GM18520 (cell line): ENCODE measurements around the gene VGLL2.
"Not testable (repeated sequence)": the region's sequence is repeated elsewhere in the genome, so short reads cannot be mapped to it uniquely, and the experiment has no call there.

Experiments used
- ATAC-seq: cut with Tn5 transposase; IDR thresholded peaks from one replicate; pipeline ENCODE4 v1.9.1; 2021; ENCODE audit not compliant: unreplicated experiment

Gene VGLL2

DNA sequence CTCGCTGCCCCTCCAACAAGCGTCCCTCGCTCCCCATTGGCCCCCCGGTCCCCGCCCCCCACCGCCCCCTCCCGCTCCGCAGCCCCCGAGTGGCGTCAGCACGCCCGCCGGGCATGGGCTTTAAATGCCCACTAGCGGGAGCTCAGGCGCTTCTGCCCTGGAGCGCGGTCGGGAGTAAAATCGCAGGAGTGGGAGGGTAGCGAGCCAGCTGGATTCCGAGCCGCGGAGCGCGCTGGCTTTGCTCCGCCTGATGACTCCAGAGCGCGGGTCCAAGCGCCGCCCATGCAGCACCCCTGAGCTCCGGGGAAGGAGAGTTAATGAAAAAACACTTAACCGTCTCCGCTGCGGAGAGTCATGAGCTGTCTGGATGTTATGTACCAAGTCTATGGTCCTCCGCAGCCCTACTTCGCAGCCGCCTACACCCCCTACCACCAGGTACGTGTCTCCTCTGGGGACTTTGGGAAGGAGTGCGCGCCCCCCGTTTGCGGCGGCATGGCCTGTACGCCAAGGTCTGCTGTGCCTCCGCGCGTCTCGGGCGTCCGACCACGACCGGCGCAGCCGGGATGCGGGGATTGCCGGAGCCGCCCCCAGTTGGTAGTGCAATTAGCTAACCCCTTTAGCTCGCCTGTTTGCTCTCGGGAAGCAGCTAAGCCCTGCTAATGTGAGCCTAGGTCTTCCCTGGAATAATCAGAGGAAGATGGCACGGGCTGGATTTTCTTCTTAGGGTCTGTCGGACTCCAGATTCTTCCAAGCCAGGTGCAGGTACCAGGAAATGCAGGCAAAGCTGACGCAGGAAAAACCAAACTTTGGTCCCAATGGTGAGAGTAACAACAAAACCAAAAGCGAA is at the start of gene VGLL2:
Gene VGLL2, plus strand, starts transcription at position 149 of the 847 bp plus-strand sequence. Its CDS starts 206 bp downstream, at position 355.
- ATAC-seq: no peak

GRCh38 chr6:117222861-117223260 is 42.5 kb upstream of the VGLL2 start:
- no peak for ATAC-seq

- no peak for ATAC-seq
These were observed 38.6 kb upstream of the VGLL2 start for GRCh38 chr6:117226778-117227177.

- no peak for ATAC-seq
These were observed 38.0 kb upstream of the VGLL2 start for GRCh38 chr6:117227245-117227962.

- ATAC-seq: no peak
These were observed 37.2 kb upstream of the VGLL2 start for GRCh38 chr6:117228202-117228601.

GRCh38 chr6:117229870-117230269 is 35.5 kb upstream of the VGLL2 start:
- no peak for ATAC-seq

- ATAC-seq: no peak
These were observed 33.9 kb upstream of the VGLL2 start for GRCh38 chr6:117231466-117231865.

DNA sequence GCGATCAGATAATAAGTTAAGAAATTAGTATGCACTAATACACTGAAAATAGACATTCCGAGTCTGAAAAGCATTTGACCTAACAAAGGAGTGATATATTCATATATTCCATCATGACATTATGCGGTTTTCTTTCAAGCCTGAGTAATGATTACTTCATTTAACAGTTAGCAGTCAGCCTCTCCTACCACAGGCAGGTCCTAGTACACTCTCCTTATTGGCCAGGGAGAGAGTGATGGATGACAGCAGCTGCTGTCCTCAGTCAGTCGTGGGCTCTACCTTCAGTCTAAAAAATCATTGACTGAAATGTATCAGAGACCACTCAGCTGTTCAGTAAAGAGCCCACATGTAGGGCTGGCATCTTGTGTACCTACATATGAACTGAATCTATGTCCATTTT is 33.2 kb upstream of the VGLL2 start:
- ATAC-seq: no peak

DNA sequence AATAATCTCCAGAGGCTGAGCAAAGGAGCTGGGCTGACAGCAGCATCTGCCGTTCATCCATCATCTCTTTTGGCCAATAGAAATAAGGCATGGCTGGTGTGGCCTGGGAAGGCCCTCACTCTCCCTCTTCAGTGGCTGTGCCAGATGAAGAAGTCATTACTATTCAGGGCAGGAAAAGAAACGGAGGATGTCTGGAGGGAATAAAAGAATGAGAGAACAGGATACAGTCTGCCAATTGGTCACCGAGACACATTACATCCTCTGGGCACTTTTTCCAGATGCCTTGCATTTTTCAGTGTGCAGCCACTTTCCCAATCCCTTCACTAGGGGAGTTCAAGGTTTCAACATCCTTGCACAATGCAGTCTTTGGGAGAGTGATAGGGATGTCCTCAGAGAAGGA is 32.2 kb upstream of the VGLL2 start:
- ATAC-seq: no peak

DNA sequence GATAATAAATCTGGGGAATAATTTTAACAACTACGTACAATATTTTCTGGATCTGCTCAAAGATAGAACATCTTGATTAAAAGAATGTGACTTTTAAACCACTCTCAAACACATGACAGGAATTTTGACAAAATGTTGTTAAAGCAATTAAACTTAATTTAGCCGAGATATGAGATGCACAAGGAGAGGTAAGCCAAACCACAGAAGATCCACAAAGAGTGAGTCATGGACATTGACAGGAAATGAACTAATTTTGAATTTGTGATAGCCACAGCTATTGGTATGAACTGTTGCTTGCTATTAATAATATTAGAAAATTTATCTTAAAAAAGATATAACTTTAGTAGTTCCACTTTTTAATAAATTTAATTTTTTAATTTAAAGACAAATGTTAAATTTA is 27.8 kb upstream of the VGLL2 start:
- ATAC-seq: no peak

- ATAC-seq: not testable (repeated sequence)
These were observed 20.8 kb upstream of the VGLL2 start for GRCh38 chr6:117244571-117244970.

DNA sequence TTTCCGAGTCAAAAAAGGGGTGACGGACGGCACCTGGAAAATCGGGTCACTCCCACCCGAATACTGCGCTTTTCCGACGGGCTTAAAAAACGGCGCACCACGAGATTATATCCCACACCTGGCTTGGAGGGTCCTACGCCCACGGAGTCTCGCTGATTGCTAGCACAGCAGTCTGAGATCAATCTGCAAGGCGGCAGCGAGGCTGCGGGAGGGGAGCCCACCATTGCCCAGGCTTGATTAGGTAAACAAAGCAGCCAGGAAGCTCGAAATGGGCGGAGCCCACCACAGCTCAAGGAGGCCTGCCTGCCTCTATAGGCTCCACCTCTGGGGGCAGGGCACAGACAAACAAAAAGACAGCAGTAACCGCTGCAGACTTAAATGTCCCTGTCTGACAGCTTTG is 20.4 kb upstream of the VGLL2 start:
- ATAC-seq: not testable (repeated sequence)

DNA sequence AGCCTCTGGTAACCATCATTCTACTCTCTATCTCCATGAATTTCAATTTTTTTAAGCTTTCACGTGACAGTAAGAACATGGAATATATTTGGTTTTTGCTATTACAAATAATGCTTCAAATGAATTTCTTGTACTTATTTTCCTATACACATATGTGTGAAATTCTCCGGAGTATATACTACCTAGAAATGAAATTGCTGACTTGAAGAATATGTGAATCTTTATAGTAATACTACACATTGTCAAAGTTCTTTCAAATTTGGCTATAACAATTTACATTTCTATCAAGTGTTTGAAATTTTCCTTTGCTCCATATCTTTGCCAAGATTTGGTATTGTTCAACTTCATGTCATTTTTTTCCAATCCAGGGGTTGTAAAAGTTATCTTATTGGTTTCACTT is 11.6 kb upstream of the VGLL2 start:
- no peak for ATAC-seq

DNA sequence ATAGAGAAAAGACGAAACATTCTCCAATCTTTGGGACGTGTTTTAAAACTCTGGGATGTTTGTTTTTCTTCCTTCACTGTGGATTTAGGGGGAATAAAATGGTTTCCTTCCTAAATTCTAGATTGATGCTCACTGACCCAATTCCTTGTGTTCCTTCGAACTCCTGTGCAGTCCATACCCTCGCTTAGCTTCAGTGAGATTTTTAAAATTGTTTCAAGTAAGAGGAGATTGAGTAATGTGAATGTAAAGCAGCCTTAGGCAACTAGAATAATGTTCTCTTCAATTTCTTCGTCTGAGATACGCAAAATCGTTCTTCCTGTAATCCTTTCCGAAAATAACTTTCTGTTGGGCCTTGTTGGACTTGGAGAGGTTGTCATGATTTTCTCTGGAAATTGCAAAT is 2.6 kb upstream of the VGLL2 start:
- no peak for ATAC-seq

DNA sequence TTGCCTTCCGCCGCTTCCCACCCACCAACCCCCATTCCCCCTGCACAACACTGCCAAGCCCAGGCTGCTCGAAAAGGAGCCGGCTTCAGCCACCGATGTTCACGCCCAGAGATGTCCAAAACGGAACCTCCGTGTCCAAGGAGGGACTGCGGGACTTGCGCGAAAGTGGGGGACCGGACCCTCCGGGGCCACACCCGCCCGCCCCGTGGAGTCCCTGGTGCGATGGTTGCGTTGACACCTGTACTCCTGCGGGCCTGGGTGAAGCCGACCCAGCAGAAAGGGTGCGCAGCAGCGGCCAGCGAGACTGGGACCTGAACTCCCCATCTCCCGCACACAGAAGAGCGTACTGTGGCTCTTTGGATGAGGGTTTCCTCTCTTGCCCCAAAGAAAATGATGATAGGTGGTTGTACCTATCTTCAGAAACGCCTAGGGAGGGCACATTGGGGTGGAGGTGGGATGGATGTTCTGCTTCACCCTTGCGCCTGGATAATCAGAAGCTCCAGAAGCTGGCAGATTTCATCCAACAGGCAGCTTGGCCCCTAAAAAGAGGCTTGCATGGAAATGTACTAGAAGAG is 1.9 kb upstream of the VGLL2 start:
- no peak for ATAC-seq

- ATAC-seq: no peak
These were observed 1.0 kb upstream of the VGLL2 start for GRCh38 chr6:117264369-117264691.

DNA sequence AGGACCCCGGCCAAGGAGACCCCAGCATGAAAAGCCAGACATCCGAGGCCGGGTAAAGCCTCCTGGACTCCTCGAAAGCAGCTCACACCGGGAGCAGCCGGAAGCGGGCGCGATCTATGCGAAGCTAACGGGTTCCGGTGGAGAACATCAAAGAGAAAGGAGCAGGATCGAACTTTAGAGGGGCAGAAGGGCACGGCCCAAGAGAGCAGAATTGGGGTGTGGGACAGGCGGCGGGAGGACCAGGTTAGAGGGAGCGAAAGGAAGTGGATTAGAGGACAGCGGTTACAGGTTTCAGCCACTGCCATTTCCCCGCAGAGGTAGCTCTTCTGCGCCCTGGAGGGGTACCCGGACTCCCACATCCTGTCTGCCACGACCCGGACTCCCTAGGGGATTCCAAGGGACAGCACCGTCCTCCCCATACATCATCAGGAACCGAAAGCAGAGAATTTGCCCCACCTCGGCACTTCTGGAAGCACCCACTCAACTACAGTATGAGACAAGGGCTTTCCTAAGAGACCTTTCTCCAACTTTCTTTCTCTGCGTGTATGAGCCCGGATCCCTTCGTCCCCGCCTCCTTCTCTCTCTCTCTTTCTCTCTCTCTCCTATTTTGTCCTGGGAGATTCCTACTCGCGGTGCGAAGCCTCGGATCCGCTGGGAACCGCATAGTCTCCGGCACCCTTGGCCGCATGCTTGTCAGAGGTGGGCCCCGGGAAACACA is 507 bp upstream of the VGLL2 start:
- ATAC-seq: peak; percentile 44

DNA sequence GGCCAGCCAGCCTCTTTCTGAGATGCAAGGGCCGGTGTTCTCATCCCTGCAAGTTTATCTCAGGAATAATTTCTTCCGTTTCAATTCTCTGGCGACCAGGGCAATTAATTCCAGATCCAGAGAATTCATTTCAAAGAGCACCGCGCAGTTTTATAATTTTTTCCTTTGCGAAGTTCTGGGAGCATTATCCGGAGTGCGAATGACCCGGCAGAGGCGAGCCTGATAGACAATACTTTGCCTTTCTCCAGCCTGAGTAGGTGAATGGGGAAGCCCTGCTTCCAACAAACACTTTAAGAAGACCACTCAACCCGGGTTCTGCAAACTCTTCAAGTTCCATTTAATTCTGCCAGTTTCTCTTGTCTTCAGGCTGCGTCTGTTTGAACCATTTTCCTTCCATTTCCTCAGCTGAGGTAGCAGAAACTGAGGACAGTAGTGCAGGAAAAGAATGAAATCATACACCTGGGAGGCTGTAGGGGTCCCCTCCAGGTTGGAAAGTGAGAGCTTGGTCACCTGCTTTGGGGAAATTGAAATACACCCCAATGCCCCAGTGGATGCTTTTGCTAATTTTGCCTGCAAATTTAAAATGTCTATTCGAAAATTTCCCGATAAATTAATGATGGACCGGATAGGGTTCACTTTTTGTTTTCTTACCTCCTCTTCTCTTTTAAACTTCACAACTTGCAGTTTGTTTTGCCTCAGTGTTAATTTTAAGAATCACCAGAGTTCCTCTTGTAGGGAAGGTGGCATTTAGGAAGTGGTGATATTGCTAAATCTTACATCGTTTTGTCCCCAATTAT is 1.1 kb downstream of the VGLL2 start:
- no peak for ATAC-seq

- no peak for ATAC-seq
These were observed 1.6 kb downstream of the VGLL2 start for GRCh38 chr6:117267054-117267347.

GRCh38 chr6:117267766-117268534 is 2.6 kb downstream of the VGLL2 start:
- ATAC-seq: no peak
